GM20431 (cell line): Measurements from ENCODE around the gene OR1C1.
"Not testable (repeated sequence)": the region's sequence is repeated elsewhere in the genome, so short reads cannot be mapped to it uniquely, and the experiment has no call there.

Experiments
- in situ Hi-C: fragments of 300-500 bp; cut with MseI, MboI; formaldehyde crosslinking; loops from one replicate; pipeline ENCODE4 v1.15.0; 2020; ENCODE audit warnings: low sequenced_read_pairs; ENCODE audit not compliant: unreplicated experiment

The OR1C1 gene

GRCh38 chr1:247760456-247760855, at the start of gene OR1C1:
Gene OR1C1, minus strand, starts transcription at chr1:247760556. Its CDS starts 2,150 bp downstream, at chr1:247758406.
- in situ Hi-C loops, result no loop called here

GRCh38 chr1:247797518-247797917, 37.2 kb upstream of the OR1C1 start:
- in situ Hi-C loops, result no loop called here

GRCh38 chr1:247769603-247770002, 9.2 kb upstream of the OR1C1 start:
- in situ Hi-C loops, result no loop called here

GRCh38 chr1:247754311-247754710, 6.0 kb downstream of the OR1C1 start:
- in situ Hi-C loops, result not testable (repeated sequence)

- in situ Hi-C loops, result no loop called here
These were observed 10.5 kb downstream of the OR1C1 start for GRCh38 chr1:247749870-247750269.

GRCh38 chr1:247748041-247748440, 12.3 kb downstream of the OR1C1 start, which contains the start of gene OR14A2:
Gene OR14A2, minus strand, starts transcription at chr1:247748141.
- in situ Hi-C loops, result no loop called here

- in situ Hi-C loops, result no loop called here
These were observed 12.7 kb downstream of the OR1C1 start for GRCh38 chr1:247747616-247748015.

GRCh38 chr1:247746391-247746935, 13.9 kb downstream of the OR1C1 start:
- in situ Hi-C loops, result no loop called here

- in situ Hi-C loops, result not testable (repeated sequence)
These were observed 18.1 kb downstream of the OR1C1 start for GRCh38 chr1:247742215-247742760.

- in situ Hi-C loops, result no loop called here
These were observed 18.6 kb downstream of the OR1C1 start for GRCh38 chr1:247741756-247742155.

GRCh38 chr1:247740721-247741120, 19.6 kb downstream of the OR1C1 start:
- in situ Hi-C loops, result no loop called here

GRCh38 chr1:247738315-247738714, 22.0 kb downstream of the OR1C1 start, which contains the start of gene OR14K1:
Gene OR14K1, plus strand, starts transcription at chr1:247738615. Its CDS starts 0 bp downstream, at chr1:247738615.
- in situ Hi-C loops, result no loop called here

GRCh38 chr1:247721222-247721621, 39.1 kb downstream of the OR1C1 start:
- in situ Hi-C loops, result no loop called here

- in situ Hi-C loops, result no loop called here
These were observed 43.8 kb downstream of the OR1C1 start, which contains the start of gene OR6F1 for GRCh38 chr1:247716546-247716945. Gene OR6F1, minus strand, starts transcription at chr1:247716646. Its CDS starts 3,891 bp downstream, at chr1:247712755.

GRCh38 chr1:247713753-247714152, 46.6 kb downstream of the OR1C1 start:
- in situ Hi-C loops, result no loop called here

- in situ Hi-C loops, result not testable (repeated sequence)
These were observed 49.7 kb downstream of the OR1C1 start for GRCh38 chr1:247710681-247711080.
